T-helper 1 cell treated with Interleukin-12 subunit alpha and Interleukin-12 subunit beta and Interleukin-4 antibody, amounts not matched to agents 30 μg/mL and 1 μg/mL, for 36 hours (primary cell): ENCODE measurements around the gene DLG1.
"Not testable (repeated sequence)": the region's sequence is repeated elsewhere in the genome, so short reads cannot be mapped to it uniquely, and the experiment has no call there.

Source experiments
- H3K27ac Mint-ChIP-seq: one replicate; pipeline ENCODE4 v1.8.0; 2021; ENCODE audit warnings: mild to moderate bottlenecking, mixed read lengths
- H3K27me3 Mint-ChIP-seq: one replicate; pipeline ENCODE4 v1.8.0; 2021; ENCODE audit warnings: low read depth, mixed read lengths
- H3K36me3 Mint-ChIP-seq: one replicate; pipeline ENCODE4 v1.8.0; 2021; ENCODE audit warnings: low read depth, mixed read lengths
- H3K4me1 Mint-ChIP-seq: one replicate; pipeline ENCODE4 v1.8.0; 2021; ENCODE audit warnings: low read depth, mixed read lengths
- H3K4me3 Mint-ChIP-seq: one replicate; pipeline ENCODE4 v1.8.0; 2021; ENCODE audit warnings: mild to moderate bottlenecking, moderate library complexity, mixed read lengths
- H3K9me3 Mint-ChIP-seq: one replicate; pipeline ENCODE4 v1.8.0; 2021; ENCODE audit warnings: mixed read lengths

The DLG1 gene

DNA sequence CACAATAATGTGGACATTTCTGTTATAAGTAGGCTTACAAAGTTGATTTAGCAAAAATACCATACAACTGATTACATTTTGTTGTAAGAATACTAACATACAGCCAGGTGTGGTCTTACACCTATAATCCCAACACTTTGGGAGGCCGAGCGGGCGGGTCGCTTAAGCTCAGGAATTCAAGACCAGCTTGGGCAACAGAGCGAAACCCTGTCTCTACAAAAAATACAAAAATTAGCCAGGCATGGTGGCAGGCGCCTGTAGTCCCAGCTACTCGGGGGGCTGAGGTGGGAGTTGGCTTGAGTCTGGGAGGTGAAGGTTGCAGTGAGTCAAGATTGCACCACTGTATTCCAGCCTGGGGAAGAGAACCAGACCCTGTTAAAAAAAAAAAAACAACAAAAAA is 67.1 kb downstream of the DLG1 start:
- Mint-ChIP-seq H3K9me3 (no peaks in the 10 kb centered on the region), H3K27me3 (no peaks in the 10 kb centered on the region), H3K27ac (no peak overlapping the region), H3K4me1 (peaks cover 8% of the 10 kb centered on the region), H3K36me3 (peaks cover 10% of the 10 kb centered on the region), H3K4me3 (no peak overlapping the region)

- H3K27me3 Mint-ChIP-seq = no peaks in the 10 kb centered on the region
- no peaks in the 10 kb centered on the region for H3K9me3 Mint-ChIP-seq
- H3K4me1 Mint-ChIP-seq = peaks cover 6% of the 10 kb centered on the region
- H3K27ac Mint-ChIP-seq = no peak overlapping the region
- H3K4me3 Mint-ChIP-seq = no peak overlapping the region
- peaks cover 1% of the 10 kb centered on the region for H3K36me3 Mint-ChIP-seq
Observed at GRCh38 chr3:197229836-197230235, 68.6 kb downstream of the DLG1 start.

GRCh38 chr3:197229178-197229577 is 69.2 kb downstream of the DLG1 start:
- Mint-ChIP-seq H3K4me1 (peaks cover 6% of the 10 kb centered on the region), H3K9me3 (no peaks in the 10 kb centered on the region), H3K4me3 (no peak overlapping the region), H3K27ac (no peak overlapping the region), H3K27me3 (no peaks in the 10 kb centered on the region), H3K36me3 (no peaks in the 10 kb centered on the region)

DNA sequence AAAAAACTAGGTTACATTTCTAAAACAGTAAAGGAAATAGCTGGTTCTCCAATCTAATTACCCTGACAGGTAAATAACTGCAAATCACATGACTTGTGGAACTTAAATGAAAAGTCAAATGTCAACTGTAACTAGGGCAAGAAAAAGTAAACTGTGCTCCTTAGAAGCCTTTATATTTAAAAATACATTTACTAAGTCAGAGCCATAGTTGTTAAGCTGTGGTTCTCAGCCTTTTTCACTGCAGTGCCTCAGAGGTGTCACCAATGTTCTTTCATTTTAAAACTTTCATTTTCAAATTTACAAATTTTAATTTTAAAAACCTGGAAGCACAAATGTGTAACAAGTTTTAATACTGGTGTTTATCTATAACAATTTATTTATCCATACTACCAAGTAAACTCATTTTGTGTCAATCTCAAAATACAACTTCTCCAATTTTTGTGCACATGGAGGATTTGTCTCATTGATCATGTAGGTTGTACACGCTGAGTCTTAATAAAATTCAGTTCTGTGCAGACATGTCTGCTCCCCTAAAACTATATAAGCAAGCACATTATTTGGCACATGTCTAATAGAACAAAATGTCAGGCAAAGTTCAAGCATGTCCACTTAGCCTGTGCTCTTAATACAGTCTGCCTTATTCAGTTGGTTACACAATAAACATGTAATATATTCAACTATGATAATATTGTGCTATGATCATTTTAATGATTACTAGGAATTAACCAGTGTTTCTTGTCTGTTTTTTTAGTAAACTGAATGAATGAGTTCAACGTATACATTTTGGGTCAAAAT is 70.4 kb downstream of the DLG1 start:
- no peak overlapping the region for H3K27ac Mint-ChIP-seq
- no peak overlapping the region for H3K4me3 Mint-ChIP-seq
- H3K36me3 Mint-ChIP-seq = no peaks in the 10 kb centered on the region
- H3K4me1 Mint-ChIP-seq = peaks cover 11% of the 10 kb centered on the region
- H3K27me3 Mint-ChIP-seq = no peaks in the 10 kb centered on the region
- no peaks in the 10 kb centered on the region for H3K9me3 Mint-ChIP-seq

GRCh38 chr3:197226179-197226578 is 72.2 kb downstream of the DLG1 start:
- H3K4me1 Mint-ChIP-seq = peaks cover 10% of the 10 kb centered on the region
- no peaks in the 10 kb centered on the region for H3K27me3 Mint-ChIP-seq
- no peaks in the 10 kb centered on the region for H3K36me3 Mint-ChIP-seq
- H3K9me3 Mint-ChIP-seq = no peaks in the 10 kb centered on the region
- H3K27ac Mint-ChIP-seq = no peak overlapping the region
- H3K4me3 Mint-ChIP-seq = no peak overlapping the region

GRCh38 chr3:197225579-197225978 is 72.8 kb downstream of the DLG1 start:
- H3K9me3 Mint-ChIP-seq = no peaks in the 10 kb centered on the region
- H3K4me1 Mint-ChIP-seq = peaks cover 10% of the 10 kb centered on the region
- H3K4me3 Mint-ChIP-seq = no peak overlapping the region
- H3K27ac Mint-ChIP-seq = no peak overlapping the region
- no peaks in the 10 kb centered on the region for H3K36me3 Mint-ChIP-seq
- H3K27me3 Mint-ChIP-seq = no peaks in the 10 kb centered on the region

DNA sequence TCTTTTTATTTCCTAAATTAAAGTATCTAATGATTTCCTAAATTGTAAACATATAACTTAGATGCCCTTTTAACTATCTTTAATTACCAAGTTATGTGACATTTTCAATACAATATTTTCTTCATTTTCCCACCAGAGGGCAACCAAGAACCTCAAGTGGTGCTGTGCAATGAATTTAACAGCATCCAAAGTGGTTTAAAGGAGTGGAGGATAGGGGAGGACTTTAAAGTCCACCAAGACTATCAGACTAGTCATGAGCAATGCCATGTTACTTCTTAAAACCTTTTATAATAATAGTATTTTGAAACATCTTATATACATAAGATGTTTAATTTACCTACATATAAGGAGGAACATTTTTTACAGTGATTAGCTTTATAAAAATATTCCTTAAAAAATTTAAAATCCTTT is 74.4 kb downstream of the DLG1 start:
- Mint-ChIP-seq H3K4me3 (no peak overlapping the region), H3K27ac (no peak overlapping the region), H3K9me3 (no peaks in the 10 kb centered on the region), H3K27me3 (no peaks in the 10 kb centered on the region), H3K36me3 (no peaks in the 10 kb centered on the region), H3K4me1 (peaks cover 10% of the 10 kb centered on the region)

DNA sequence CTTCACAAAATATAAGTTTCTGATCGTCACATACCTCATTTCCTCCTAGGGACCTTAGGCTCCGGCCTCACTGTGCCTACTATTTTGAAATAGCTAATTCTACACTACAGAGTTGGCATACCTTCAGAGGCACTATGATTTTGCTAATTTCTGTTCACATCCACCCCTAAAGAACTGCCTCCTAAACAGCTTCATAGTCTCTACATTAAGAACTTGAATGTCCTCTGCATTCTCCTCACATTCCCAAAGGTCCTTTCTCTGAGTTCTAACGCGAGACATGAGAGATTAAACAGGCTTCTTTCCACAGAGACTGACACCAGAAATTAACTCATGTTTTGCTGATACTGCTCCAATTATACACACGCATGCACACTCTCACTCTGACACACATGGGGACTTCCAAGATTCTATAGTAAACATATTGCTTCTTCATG is 75.5 kb downstream of the DLG1 start:
- no peaks in the 10 kb centered on the region for H3K9me3 Mint-ChIP-seq
- H3K4me1 Mint-ChIP-seq = peaks cover 10% of the 10 kb centered on the region
- H3K27ac Mint-ChIP-seq = no peak overlapping the region
- H3K4me3 Mint-ChIP-seq = no peak overlapping the region
- H3K36me3 Mint-ChIP-seq = no peaks in the 10 kb centered on the region
- H3K27me3 Mint-ChIP-seq = no peaks in the 10 kb centered on the region

DNA sequence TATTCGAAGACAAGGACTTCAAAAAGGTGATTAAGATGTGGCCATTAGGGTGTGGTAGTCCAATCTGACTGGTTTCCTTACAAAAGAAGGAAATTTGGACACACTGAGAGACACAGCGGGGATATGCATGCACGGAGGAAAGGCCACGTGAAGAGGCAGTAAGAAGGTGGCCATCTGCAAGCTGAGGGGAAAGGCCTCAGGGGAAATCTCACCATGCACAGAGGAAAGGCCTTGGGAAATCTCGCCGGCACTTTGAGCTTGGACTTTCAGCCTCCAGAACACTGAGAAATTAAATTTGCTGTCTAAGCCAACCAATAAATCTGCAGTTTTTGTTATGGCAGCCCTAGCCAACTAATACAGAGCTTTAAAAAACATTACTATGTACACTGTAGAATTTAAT is 78.8 kb downstream of the DLG1 start:
- no peaks in the 10 kb centered on the region for H3K9me3 Mint-ChIP-seq
- H3K4me1 Mint-ChIP-seq = peaks cover 7% of the 10 kb centered on the region
- no peaks in the 10 kb centered on the region for H3K27me3 Mint-ChIP-seq
- no peaks in the 10 kb centered on the region for H3K36me3 Mint-ChIP-seq
- no peak overlapping the region for H3K4me3 Mint-ChIP-seq
- H3K27ac Mint-ChIP-seq = no peak overlapping the region

DNA sequence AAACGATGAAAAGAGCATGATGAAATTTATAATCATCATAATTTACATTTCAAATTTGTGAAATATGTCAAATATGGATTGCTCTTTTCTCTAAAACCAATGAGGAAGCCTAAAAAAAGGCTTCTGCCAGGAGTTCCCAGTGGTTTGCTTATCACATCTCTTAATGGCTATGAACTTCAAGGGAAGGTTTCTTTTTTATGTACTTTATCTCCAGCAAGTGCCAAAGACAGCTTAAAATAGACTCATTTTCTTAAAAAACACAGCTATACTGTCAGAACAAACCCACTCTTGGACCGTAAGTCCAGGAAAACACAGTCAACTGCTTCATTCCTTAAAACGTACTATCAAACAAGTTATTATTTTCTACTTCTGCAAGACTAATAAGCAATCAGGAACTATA is 80.2 kb downstream of the DLG1 start:
- Mint-ChIP-seq H3K27me3 (no peaks in the 10 kb centered on the region), H3K4me1 (peaks cover 5% of the 10 kb centered on the region), H3K27ac (no peak overlapping the region), H3K36me3 (no peaks in the 10 kb centered on the region), H3K4me3 (no peak overlapping the region), H3K9me3 (no peaks in the 10 kb centered on the region)

GRCh38 chr3:197216914-197217313 is 81.5 kb downstream of the DLG1 start:
- H3K4me3 Mint-ChIP-seq = no peak overlapping the region
- no peaks in the 10 kb centered on the region for H3K9me3 Mint-ChIP-seq
- H3K36me3 Mint-ChIP-seq = no peaks in the 10 kb centered on the region
- no peak overlapping the region for H3K27ac Mint-ChIP-seq
- H3K27me3 Mint-ChIP-seq = no peaks in the 10 kb centered on the region
- H3K4me1 Mint-ChIP-seq = no peaks in the 10 kb centered on the region

- Mint-ChIP-seq H3K4me3 (no peak overlapping the region), H3K4me1 (no peaks in the 10 kb centered on the region), H3K27ac (no peak overlapping the region), H3K36me3 (no peaks in the 10 kb centered on the region), H3K27me3 (no peaks in the 10 kb centered on the region), H3K9me3 (no peaks in the 10 kb centered on the region)
Observed at GRCh38 chr3:197216169-197216860, 82.1 kb downstream of the DLG1 start.

DNA sequence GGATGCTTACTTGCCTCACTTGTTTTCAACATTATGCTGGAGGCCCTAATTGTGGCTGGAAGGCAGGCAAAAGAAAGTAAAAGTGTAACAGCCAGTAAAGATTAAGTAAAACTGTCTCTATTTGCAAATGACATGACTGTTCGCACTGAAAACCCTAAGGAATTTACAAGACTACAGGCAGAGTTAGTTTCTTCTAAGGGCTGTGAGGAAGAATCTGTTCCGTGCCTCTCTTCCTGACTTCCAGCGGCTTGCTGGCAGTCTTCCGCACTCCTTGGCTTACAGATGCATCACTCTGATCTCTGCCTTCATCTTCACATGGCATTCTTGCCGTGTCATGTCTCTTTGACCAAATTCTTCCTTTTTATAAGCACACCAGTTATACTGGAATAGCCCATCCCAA is 86.1 kb downstream of the DLG1 start:
- no peaks in the 10 kb centered on the region for H3K4me1 Mint-ChIP-seq

GRCh38 chr3:197211698-197212097 is 86.7 kb downstream of the DLG1 start:
- H3K4me1 Mint-ChIP-seq, H3K27ac Mint-ChIP-seq, H3K4me3 Mint-ChIP-seq, H3K36me3 Mint-ChIP-seq, H3K27me3 Mint-ChIP-seq, H3K9me3 Mint-ChIP-seq: not testable (repeated sequence)

More for the DNA sequence above, 86.1 kb downstream of the DLG1 start:
- Mint-ChIP-seq H3K36me3 (no peaks in the 10 kb centered on the region), H3K9me3 (no peaks in the 10 kb centered on the region), H3K27ac (no peak overlapping the region), H3K4me3 (no peak overlapping the region), H3K27me3 (no peaks in the 10 kb centered on the region)
